Adipocyte (in vitro differentiated cells): ENCODE data around the gene PDE4D.
A peak's percentile ranks its signal among the peaks of the same experiment; 100 is the strongest.

ENCODE experiments used
- DNase-seq: peaks from one replicate; pipeline ENCODE4 v3.0.0-alpha.2; 2015; ENCODE audit warnings: low read depth
- H3K27me3 ChIP-seq: replicated peaks from 2 replicates; pipeline ENCODE4 v1.7.0; 2013; ENCODE audit warnings: mild to moderate bottlenecking, low read length, moderate library complexity; ENCODE audit not compliant: control insufficient read depth, insufficient read depth
- H3K36me3 ChIP-seq: 2 replicates; pipeline ENCODE4 v1.7.0; 2013; ENCODE audit warnings: low read length, mild to moderate bottlenecking, moderate library complexity; ENCODE audit not compliant: control insufficient read depth, insufficient read depth, severe bottlenecking
- H3K4me1 ChIP-seq: 2 replicates; pipeline ENCODE4 v1.7.0; 2013; ENCODE audit warnings: mild to moderate bottlenecking, low read length, moderate library complexity; ENCODE audit not compliant: control insufficient read depth, insufficient read depth
- H3K4me3 ChIP-seq: 2 replicates; pipeline ENCODE4 v1.7.0; 2013; ENCODE audit warnings: mild to moderate bottlenecking, low read length, moderate library complexity
- H3K9ac ChIP-seq: 2 replicates; pipeline ENCODE4 v1.7.0; 2013; ENCODE audit warnings: mild to moderate bottlenecking, low read length, moderate library complexity
- H3K9me3 ChIP-seq: 2 replicates; pipeline ENCODE4 v1.7.0; 2013; ENCODE audit warnings: mild to moderate bottlenecking, low read length, moderate library complexity; ENCODE audit not compliant: control insufficient read depth

Gene PDE4D

GRCh38 chr5:59616413-59616812 is 277.1 kb downstream of the PDE4D start:
- no peak for DNase-seq
- Histone ChIP-seq H3K4me3 (no peak overlapping the region), H3K4me1 (peaks cover 21% of the 10 kb centered on the region), H3K36me3 (no peaks in the 10 kb centered on the region), H3K9ac (no peak overlapping the region), H3K27me3 (no peaks in the 10 kb centered on the region), H3K9me3 (no peaks in the 10 kb centered on the region)

DNA sequence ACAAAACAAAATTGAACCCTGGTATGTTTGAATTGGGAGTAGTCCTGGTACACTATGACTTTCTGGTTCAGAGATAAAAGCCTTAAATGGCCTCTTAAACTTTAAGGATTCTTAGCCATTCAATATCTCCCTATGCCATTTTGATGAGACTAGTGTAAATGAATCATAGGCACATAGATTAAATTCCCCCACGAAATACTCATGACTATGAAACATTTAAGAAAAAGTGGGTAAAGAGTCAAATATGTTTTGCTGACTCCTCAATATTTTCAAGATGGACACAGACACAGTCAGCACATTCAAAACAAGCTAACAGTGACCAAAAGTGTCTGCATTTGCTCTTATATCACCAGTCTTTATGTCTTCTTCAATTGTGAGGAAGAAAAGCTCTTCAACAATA is 278.3 kb downstream of the PDE4D start:
- Histone ChIP-seq H3K9ac (peak overlapping the region; percentile 14), H3K4me3 (no peak overlapping the region), H3K27me3 (no peaks in the 10 kb centered on the region), H3K9me3 (no peaks in the 10 kb centered on the region), H3K4me1 (peaks cover 13% of the 10 kb centered on the region), H3K36me3 (no peaks in the 10 kb centered on the region)
- DNase-seq = peak; percentile 41

GRCh38 chr5:59609501-59610265 is 283.8 kb downstream of the PDE4D start:
- no peak for DNase-seq
- Histone ChIP-seq H3K4me1 (peaks cover 3% of the 10 kb centered on the region), H3K27me3 (no peaks in the 10 kb centered on the region), H3K9ac (no peak overlapping the region), H3K36me3 (no peaks in the 10 kb centered on the region), H3K9me3 (no peaks in the 10 kb centered on the region), H3K4me3 (no peak overlapping the region)

DNA sequence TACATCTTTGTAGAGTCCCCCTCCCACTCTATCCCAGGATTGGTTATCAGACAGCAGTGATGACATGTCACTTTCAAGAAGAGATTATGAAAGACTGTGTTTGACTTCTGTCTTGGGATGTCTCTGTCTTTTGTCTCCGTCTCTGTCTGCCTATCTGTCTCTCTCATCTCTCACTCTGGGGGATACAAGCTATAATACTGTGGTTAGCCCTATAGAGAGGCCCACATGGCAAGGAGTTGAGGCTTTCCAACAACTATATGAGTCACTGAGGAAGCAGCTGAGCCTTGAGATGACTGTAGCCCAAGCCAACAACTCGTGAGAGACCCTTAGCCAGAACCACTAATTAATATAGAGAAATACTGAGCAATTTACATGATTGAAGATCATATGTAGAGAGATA is 284.8 kb downstream of the PDE4D start:
- H3K9me3 ChIP-seq = no peaks in the 10 kb centered on the region
- DNase-seq = no peak

DNA sequence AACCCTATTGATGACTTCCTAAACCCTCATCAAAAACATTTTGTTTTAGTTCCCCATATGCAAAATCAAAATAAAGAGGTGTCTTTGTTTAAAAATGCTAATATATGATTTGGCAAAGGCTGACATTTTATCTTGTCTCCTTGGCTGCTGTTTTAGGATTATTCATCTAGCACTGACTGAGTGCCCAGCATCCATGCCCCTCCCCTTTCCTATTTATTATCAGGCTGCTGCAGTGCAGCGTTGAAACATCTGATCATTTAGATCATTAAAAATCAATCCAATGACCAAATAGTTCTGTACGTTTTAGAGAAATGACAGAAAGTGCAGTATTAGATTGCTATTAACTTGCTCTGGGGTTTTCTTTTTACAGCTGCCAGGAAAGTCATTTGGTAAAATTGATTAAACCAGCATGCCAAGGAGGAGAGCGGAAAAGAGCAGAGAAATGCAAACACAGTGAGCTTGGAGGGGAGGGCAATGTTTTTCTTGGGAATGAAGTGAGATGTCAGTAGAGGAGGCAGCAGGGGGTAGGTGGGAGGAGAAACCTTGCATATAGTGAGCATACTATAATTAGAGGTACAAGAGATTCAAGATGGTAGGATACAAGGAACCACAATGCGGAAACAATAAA is 286.3 kb downstream of the PDE4D start:
- Histone ChIP-seq H3K9me3 (no peaks in the 10 kb centered on the region), H3K36me3 (no peaks in the 10 kb centered on the region), H3K27me3 (no peaks in the 10 kb centered on the region), H3K4me1 (no peaks in the 10 kb centered on the region), H3K4me3 (peak overlapping the region; percentile 1), H3K9ac (no peak overlapping the region)
- no peak for DNase-seq

More for the DNA sequence above, 284.8 kb downstream of the PDE4D start:
- Histone ChIP-seq H3K9ac (no peak overlapping the region), H3K36me3 (no peaks in the 10 kb centered on the region), H3K4me1 (no peaks in the 10 kb centered on the region), H3K27me3 (no peaks in the 10 kb centered on the region), H3K4me3 (no peak overlapping the region)

DNA sequence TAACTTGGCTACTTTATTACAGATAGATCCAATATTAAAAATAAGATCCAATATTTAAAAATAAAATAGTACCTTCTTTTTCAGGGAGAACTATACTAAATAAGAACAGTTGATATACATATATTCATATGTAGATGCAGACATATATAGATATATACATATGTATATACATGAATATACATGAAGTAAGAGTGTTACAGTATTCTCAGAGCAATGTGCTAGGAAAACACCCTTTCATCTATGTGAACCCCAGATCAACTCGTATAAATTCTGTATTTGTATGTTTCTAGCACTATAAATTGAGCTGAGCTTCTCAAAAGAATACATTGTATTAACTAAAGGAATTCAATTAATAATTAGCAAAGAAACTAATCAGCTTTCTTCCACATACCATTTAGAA is 287.6 kb downstream of the PDE4D start:
- Histone ChIP-seq H3K9me3 (no peaks in the 10 kb centered on the region), H3K9ac (no peak overlapping the region), H3K4me1 (no peaks in the 10 kb centered on the region), H3K27me3 (no peaks in the 10 kb centered on the region), H3K4me3 (no peak overlapping the region), H3K36me3 (no peaks in the 10 kb centered on the region)
- no peak for DNase-seq

DNA sequence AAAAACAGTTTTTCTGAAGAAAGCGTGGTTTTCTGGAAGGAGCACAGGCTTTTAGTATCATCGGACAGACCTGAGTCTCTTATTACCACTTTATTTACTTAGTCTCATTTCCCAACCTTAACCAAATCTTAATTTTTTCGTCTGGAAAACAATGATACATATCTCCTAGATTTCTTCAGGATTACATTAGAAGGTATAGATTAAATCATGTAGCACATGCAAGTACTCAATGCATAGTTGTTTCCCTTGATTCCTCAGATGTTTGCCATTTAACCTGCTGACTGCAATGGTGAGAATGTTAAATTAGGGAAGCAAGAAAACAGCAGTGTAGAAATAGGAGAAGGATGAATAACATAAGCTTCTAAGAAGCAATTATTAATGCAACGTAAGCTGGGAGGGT is 289.4 kb downstream of the PDE4D start:
- DNase-seq = no peak
- no peaks in the 10 kb centered on the region for H3K36me3 ChIP-seq

GRCh38 chr5:59600998-59601397 is 292.5 kb downstream of the PDE4D start:
- H3K36me3 ChIP-seq = no peaks in the 10 kb centered on the region
- no peak overlapping the region for H3K4me3 ChIP-seq
- no peak for DNase-seq
- H3K9ac ChIP-seq = no peak overlapping the region
- no peaks in the 10 kb centered on the region for H3K9me3 ChIP-seq
- no peaks in the 10 kb centered on the region for H3K27me3 ChIP-seq
- peaks cover 20% of the 10 kb centered on the region for H3K4me1 ChIP-seq

More for the DNA sequence above, 289.4 kb downstream of the PDE4D start:
- no peaks in the 10 kb centered on the region for H3K4me1 ChIP-seq
- H3K4me3 ChIP-seq = no peak overlapping the region
- H3K9ac ChIP-seq = no peak overlapping the region
- no peaks in the 10 kb centered on the region for H3K9me3 ChIP-seq
- no peaks in the 10 kb centered on the region for H3K27me3 ChIP-seq

DNA sequence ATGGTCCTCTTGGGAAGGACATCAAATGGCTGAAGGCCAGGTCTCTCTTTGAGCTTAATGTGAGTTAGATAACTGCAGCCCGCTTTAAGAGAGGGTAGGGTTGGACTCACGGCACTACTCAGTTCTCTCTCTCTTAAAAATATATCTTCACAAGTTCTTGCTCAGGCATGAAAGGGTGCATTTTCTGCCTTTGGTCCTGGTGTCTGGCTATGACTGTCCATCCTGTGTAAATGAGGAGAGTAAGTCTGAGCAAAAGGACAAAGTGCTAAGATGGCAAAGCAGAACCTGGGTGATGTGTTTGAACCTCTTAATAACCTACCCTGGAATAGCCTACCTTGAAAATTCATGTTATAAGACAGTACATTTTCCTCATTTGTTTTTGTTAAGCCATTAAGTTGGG is 293.4 kb downstream of the PDE4D start:
- H3K9me3 ChIP-seq = no peaks in the 10 kb centered on the region
- no peaks in the 10 kb centered on the region for H3K27me3 ChIP-seq

GRCh38 chr5:59599729-59600128 is 293.8 kb downstream of the PDE4D start:
- Histone ChIP-seq H3K9me3 (no peaks in the 10 kb centered on the region), H3K36me3 (no peaks in the 10 kb centered on the region), H3K9ac (no peak overlapping the region), H3K4me1 (peaks cover 20% of the 10 kb centered on the region), H3K4me3 (no peak overlapping the region), H3K27me3 (no peaks in the 10 kb centered on the region)
- DNase-seq = no peak

More for the DNA sequence above, 293.4 kb downstream of the PDE4D start:
- no peak overlapping the region for H3K4me3 ChIP-seq
- H3K36me3 ChIP-seq = no peaks in the 10 kb centered on the region
- no peak for DNase-seq
- H3K9ac ChIP-seq = no peak overlapping the region
- H3K4me1 ChIP-seq = peaks cover 20% of the 10 kb centered on the region

- H3K27me3 ChIP-seq = no peaks in the 10 kb centered on the region
- no peaks in the 10 kb centered on the region for H3K9me3 ChIP-seq
- no peaks in the 10 kb centered on the region for H3K36me3 ChIP-seq
- H3K4me3 ChIP-seq = peak overlapping the region; percentile 75
- H3K9ac ChIP-seq = peak overlapping the region; percentile 37
- peaks cover 20% of the 10 kb centered on the region for H3K4me1 ChIP-seq
- no peak for DNase-seq
Observed at GRCh38 chr5:59598547-59598874, 295.0 kb downstream of the PDE4D start.
